ENCODE results near the gene LIN7A. TPM values are rescaled to one million over a fixed set of nuclear protein-coding genes. Genes with fewer than 3 reads are reported as not detected.

The LIN7A gene
- total and polyA plus RNA-seq, 5 donors: 9.2 to 22.3 (median 19.3) TPM

DNA sequence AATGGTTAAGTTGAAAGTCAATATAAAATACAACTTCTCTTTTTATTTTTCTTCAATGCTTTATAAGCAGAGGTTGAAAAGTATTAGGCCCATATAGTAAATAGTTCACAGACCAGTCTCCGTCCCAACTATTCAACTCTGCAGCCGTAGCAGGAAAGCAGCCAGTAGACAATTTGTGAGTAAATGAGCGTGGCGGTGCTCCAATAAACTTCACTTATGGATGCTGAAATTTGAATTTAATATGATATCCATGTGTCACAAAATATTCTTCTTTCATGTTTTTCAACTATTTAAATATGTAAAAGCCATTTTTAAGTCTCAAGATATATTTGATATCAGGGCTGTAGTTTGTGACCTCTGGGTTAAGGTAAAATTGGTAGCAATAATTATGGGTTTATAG, 17.7 kb downstream of the LIN7A start:
- ATAC-seq (no peak), DNase-seq (no peak)
- H3K27ac ChIP-seq (ENCODE audit: low read length): no peak overlapping the region
- H3K4me3 ChIP-seq (ENCODE audit: low read length): no peak overlapping the region
- WGBS: 92% methylated on average over 4 of the region's 4 CpGs
- no peaks in the 10 kb centered on the region for H3K27me3 ChIP-seq (ENCODE audit: control insufficient read depth, insufficient read depth)
- no peaks in the 10 kb centered on the region for H3K9me3 ChIP-seq (ENCODE audit: control insufficient read depth, low read length)
- H3K4me1 ChIP-seq (ENCODE audit: control insufficient read depth, insufficient read depth, low read length): peaks cover 4% of the 10 kb centered on the region
- intact Hi-C loops (cut with DNase I): loop anchor here in 1 of 4 donors (10.0 kb wide), 1 partner anchor 505 kb away; no protein-coding TSS in a partner anchor

- intact Hi-C loops (cut with DNase I): no loop called here
- Histone ChIP-seq H3K9me3 (ENCODE audit: control insufficient read depth, low read length) (no peaks in the 10 kb centered on the region), H3K4me3 (ENCODE audit: low read length) (no peak overlapping the region), H3K27ac (ENCODE audit: low read length) (no peak overlapping the region), H3K4me1 (ENCODE audit: control insufficient read depth, insufficient read depth, low read length) (peaks cover 2% of the 10 kb centered on the region), H3K27me3 (ENCODE audit: control insufficient read depth, insufficient read depth) (no peaks in the 10 kb centered on the region)
- DNase-seq (no peak), ATAC-seq (no peak)
- 85% methylated on average over 3 of the region's 3 CpGs for WGBS
Measured at GRCh38 chr12:80917651-80918050, 20.1 kb downstream of the LIN7A start.

- H3K9me3 ChIP-seq (ENCODE audit: control insufficient read depth, low read length): no peaks in the 10 kb centered on the region
- no peak overlapping the region for H3K27ac ChIP-seq (ENCODE audit: low read length)
- no peak for DNase-seq
- 54% methylated on average over 13 of the region's 13 CpGs for WGBS
- H3K4me3 ChIP-seq (ENCODE audit: low read length): peak overlapping the region; percentile 9
- intact Hi-C loops (cut with DNase I): no loop called here
- peaks cover 1% of the 10 kb centered on the region for H3K4me1 ChIP-seq (ENCODE audit: control insufficient read depth, insufficient read depth, low read length)
- no peaks in the 10 kb centered on the region for H3K27me3 ChIP-seq (ENCODE audit: control insufficient read depth, insufficient read depth)
- ATAC-seq: no peak
Measured at GRCh38 chr12:80912901-80913770, 24.6 kb downstream of the LIN7A start.

DNA sequence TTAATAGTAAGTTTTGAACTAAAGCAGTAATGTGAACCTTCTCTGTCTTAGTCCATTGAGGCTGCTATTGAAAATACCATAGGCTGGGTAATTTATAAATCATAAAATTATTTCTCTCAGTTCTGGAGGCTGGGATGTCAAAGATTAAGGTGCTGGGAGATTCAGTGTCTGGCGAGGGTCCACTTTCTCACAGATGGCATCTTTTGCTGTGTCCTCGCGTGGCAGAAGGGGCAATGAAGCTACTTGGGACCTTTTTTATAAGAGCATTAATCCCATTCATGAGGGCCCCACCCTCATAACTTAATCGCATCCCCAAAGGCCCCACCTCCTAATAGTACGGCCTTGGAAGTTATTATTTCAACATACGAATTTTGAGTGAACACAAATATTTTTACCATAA, 28.4 kb downstream of the LIN7A start:
- no peak for ATAC-seq
- WGBS: 92% methylated on average over 6 of the region's 6 CpGs
- intact Hi-C loops (cut with DNase I): no loop called here

DNA sequence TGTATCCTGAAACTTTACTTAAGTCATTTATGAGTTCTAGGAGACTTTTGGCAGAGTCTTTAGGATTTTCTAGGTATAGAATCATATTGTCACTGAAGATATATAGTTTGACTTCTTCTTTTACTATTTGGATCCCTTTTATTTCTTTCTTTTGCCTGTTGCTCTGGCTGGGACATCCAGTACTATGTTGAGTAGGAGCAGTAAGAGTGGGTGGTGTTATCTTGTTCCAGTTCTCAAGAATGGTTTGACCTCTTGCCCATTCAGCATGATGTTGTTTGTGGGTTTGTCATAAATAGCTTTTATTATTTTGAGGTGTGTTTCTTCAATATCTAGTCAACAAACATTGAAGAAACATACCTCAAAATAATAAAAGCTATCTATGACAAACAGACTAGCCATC, 35.0 kb downstream of the LIN7A start:
- no peak for DNase-seq
- no peaks in the 10 kb centered on the region for H3K9me3 ChIP-seq (ENCODE audit: control insufficient read depth, low read length)
- H3K27me3 ChIP-seq (ENCODE audit: control insufficient read depth, insufficient read depth): no peaks in the 10 kb centered on the region
- no peak overlapping the region for H3K27ac ChIP-seq (ENCODE audit: low read length)
- H3K4me1 ChIP-seq (ENCODE audit: control insufficient read depth, insufficient read depth, low read length): no peaks in the 10 kb centered on the region
- ATAC-seq: peak in 1 of 2 donors; percentile 64
- H3K4me3 ChIP-seq (ENCODE audit: low read length): no peak overlapping the region
- intact Hi-C loops (cut with DNase I): no loop called here

More for the DNA sequence above, 28.4 kb downstream of the LIN7A start:
- peaks cover 1% of the 10 kb centered on the region for H3K4me1 ChIP-seq (ENCODE audit: control insufficient read depth, insufficient read depth, low read length)
- no peak overlapping the region for H3K27ac ChIP-seq (ENCODE audit: low read length)
- no peaks in the 10 kb centered on the region for H3K27me3 ChIP-seq (ENCODE audit: control insufficient read depth, insufficient read depth)
- H3K4me3 ChIP-seq (ENCODE audit: low read length): no peak overlapping the region
- DNase-seq: no peak
- H3K9me3 ChIP-seq (ENCODE audit: control insufficient read depth, low read length): no peaks in the 10 kb centered on the region

DNA sequence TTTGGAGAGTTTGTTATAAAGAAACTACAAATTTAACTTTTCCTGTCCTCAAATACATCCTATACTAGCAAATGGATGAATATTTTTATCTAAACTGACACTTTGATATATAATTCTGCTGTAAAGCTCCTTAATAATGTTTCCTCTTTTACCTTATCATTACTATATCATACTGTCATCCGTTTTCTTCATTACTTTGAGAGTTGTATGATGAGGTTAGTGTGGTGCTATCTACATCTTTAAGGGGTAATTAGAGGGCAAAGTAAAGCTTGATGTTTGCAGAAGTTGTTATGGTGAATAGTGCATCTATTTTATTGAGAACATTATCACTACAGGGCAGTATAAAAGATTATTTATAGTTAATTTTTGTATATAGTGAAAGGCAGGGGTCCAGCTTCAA, 36.1 kb downstream of the LIN7A start:
- Histone ChIP-seq H3K9me3 (ENCODE audit: control insufficient read depth, low read length) (no peaks in the 10 kb centered on the region), H3K4me3 (ENCODE audit: low read length) (no peak overlapping the region), H3K4me1 (ENCODE audit: control insufficient read depth, insufficient read depth, low read length) (no peaks in the 10 kb centered on the region), H3K27me3 (ENCODE audit: control insufficient read depth, insufficient read depth) (no peaks in the 10 kb centered on the region), H3K27ac (ENCODE audit: low read length) (no peak overlapping the region)
- DNase-seq: no peak
- intact Hi-C loops (cut with DNase I): no loop called here
- 42% methylated on average over 1 of the region's 1 CpG for WGBS
- no peak for ATAC-seq

GRCh38 chr12:80895240-80895639, 42.5 kb downstream of the LIN7A start:
- DNase-seq: no peak

GRCh38 chr12:80894179-80894578, 43.6 kb downstream of the LIN7A start:
- H3K27me3 ChIP-seq (ENCODE audit: control insufficient read depth, insufficient read depth): no peaks in the 10 kb centered on the region
- no peak overlapping the region for H3K4me3 ChIP-seq (ENCODE audit: low read length)
- H3K27ac ChIP-seq (ENCODE audit: low read length): no peak overlapping the region
- DNase-seq: no peak
- no peak for ATAC-seq
- WGBS: 76% methylated on average over 3 of the region's 3 CpGs
- peaks cover 1% of the 10 kb centered on the region for H3K4me1 ChIP-seq (ENCODE audit: control insufficient read depth, insufficient read depth, low read length)
- no peaks in the 10 kb centered on the region for H3K9me3 ChIP-seq (ENCODE audit: control insufficient read depth, low read length)
- intact Hi-C loops (cut with DNase I): no loop called here

More at GRCh38 chr12:80895240-80895639, 42.5 kb downstream of the LIN7A start:
- H3K4me1 ChIP-seq (ENCODE audit: control insufficient read depth, insufficient read depth, low read length): peaks cover 1% of the 10 kb centered on the region
- WGBS: 70% methylated on average over 3 of the region's 3 CpGs
- no peaks in the 10 kb centered on the region for H3K27me3 ChIP-seq (ENCODE audit: control insufficient read depth, insufficient read depth)
- no peak overlapping the region for H3K27ac ChIP-seq (ENCODE audit: low read length)
- H3K9me3 ChIP-seq (ENCODE audit: control insufficient read depth, low read length): no peaks in the 10 kb centered on the region
- intact Hi-C loops (cut with DNase I): no loop called here
- no peak overlapping the region for H3K4me3 ChIP-seq (ENCODE audit: low read length)
- no peak for ATAC-seq

DNA sequence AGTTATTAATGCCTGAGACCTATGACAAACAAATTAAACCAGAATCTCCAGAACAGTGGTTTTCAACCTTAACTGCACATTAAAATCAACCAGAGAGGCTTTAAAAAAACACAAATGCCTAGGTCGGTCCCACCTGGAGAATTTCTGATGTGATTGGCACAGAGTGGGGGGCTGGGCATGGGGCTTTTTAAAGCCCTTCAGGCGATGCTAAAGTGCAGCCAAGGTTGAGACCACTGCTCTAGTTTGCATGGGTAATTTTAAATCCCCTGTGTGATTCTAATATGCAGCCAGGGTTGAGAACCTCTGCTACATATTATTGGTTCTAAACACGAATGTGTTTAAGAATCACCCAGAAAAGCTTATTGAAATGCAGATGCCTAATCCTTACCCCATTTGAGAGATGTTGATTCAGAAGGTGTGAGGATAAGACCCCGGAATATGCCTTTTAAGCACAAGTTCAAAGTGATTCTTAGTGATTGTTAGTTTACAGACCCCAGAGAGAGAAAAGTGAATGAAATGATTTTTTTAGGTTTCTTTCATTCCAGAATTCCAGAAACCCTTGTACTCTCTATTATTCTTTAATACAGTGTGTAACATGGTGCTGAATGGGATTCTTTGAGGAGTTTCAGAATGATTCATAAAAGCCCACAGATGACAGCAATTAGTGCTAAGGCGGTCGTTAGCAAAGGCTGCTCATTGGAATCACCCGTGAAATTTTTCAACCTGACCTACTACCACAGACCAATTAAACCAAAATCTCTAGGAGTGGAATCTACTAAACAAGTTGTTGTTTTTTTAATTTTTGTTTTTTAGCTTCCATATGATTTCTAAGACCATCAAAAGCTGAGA, 44.9 kb downstream of the LIN7A start:
- no peaks in the 10 kb centered on the region for H3K9me3 ChIP-seq (ENCODE audit: control insufficient read depth, low read length)
- peaks cover 1% of the 10 kb centered on the region for H3K4me1 ChIP-seq (ENCODE audit: control insufficient read depth, insufficient read depth, low read length)
- 71% methylated on average over 7 of the region's 7 CpGs for WGBS
- intact Hi-C loops (cut with DNase I): no loop called here
- H3K27ac ChIP-seq (ENCODE audit: low read length): no peak overlapping the region
- no peaks in the 10 kb centered on the region for H3K27me3 ChIP-seq (ENCODE audit: control insufficient read depth, insufficient read depth)
- no peak overlapping the region for H3K4me3 ChIP-seq (ENCODE audit: low read length)
- DNase-seq (no peak), ATAC-seq (no peak)

DNA sequence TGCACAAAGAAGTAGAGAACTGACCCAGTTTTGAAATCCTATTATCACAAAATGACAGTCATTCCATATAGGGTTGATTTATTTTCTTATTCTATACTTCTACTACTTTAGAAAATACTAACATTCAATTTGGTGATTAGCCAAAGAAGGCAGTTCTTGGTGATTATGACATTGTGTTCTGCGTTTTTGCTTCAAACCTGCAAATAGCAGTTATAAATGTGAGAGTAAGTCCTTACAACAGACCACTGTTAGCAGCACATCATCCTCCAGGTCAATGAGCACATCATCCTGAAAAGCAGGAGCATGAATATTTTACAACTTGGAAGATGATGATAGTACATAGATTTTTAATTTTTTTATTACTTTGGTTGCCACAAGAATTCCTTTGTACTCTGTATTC, 53.1 kb downstream of the LIN7A start:
- no peaks in the 10 kb centered on the region for H3K27me3 ChIP-seq (ENCODE audit: control insufficient read depth, insufficient read depth)
- no peak for ATAC-seq
- no peaks in the 10 kb centered on the region for H3K4me1 ChIP-seq (ENCODE audit: control insufficient read depth, insufficient read depth, low read length)
- H3K4me3 ChIP-seq (ENCODE audit: low read length): no peak overlapping the region
- no peak for DNase-seq
- no peaks in the 10 kb centered on the region for H3K9me3 ChIP-seq (ENCODE audit: control insufficient read depth, low read length)
- intact Hi-C loops (cut with DNase I): no loop called here
- no peak overlapping the region for H3K27ac ChIP-seq (ENCODE audit: low read length)
- 79% methylated on average over 1 of the region's 1 CpG for WGBS

DNA sequence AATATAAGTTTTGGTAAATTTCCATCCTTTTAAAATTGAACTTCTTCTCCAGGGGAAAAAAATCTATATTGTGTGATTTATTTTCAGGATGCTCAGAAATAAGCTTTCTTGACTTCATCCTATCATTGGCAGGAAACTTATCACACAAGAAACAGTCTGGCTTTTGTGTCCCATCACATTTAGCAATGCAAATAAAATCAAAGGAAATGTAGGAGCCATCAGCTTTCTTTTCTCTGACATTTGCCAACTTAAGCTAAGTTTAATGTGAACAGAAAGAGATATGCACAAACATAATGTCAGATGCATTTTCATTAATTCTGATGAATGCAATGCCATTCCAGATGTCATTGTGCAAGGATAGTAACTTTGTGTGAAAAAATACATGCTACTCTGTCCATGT, 56.6 kb downstream of the LIN7A start:
- ATAC-seq (no peak), DNase-seq (no peak)
- Histone ChIP-seq H3K27ac (ENCODE audit: low read length) (no peak overlapping the region), H3K4me1 (ENCODE audit: control insufficient read depth, insufficient read depth, low read length) (no peaks in the 10 kb centered on the region), H3K27me3 (ENCODE audit: control insufficient read depth, insufficient read depth) (no peaks in the 10 kb centered on the region), H3K4me3 (ENCODE audit: low read length) (no peak overlapping the region), H3K9me3 (ENCODE audit: control insufficient read depth, low read length) (no peaks in the 10 kb centered on the region)
- intact Hi-C loops (cut with DNase I): no loop called here

Data from right cardiac atrium (tissue), 5 donors.